ENCODE data around the gene SNX24. TPM values are rescaled to one million over a fixed set of nuclear protein-coding genes. Genes with fewer than 3 reads are reported as not detected.
"Not testable (repeated sequence)": the region's sequence is repeated elsewhere in the genome, so short reads cannot be mapped to it uniquely, and the experiment has no call there.

The SNX24 gene
- total RNA-seq, 1 donor from 2014 or later = 14.0 TPM

DNA sequence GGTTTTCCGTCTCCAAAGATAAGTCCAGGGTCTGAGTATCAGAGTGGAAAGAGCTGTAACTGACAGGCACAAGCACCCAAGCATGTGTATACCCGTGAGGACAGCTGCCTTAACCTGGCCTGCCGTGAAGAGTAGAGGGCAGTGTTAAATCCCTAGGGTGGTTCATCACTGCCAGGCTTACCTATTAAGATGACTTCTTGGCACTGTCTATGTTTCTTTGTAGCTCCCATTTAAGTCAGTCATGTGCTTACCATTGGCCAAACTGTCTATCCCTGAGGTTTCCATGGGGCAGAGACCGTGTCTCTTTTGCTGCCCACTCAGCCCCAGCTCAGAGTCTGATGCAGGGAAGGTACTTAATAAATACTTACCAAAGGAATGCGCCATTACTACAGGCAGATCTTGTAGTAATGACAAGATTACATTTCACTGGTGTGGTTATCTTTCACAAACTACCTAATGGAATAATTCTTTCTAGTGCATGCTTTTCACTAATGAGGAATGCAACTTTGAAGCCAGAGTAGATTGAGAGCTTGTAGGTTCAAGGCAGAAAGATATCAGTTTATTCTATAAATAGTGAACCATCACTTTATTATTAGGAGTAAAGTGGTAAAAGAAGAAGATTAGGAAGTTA, 64.2 kb downstream of the SNX24 start:
- intact Hi-C loops (cut with DNase I) = no loop called here
- DNase-seq (ENCODE audit: low spot score) = no peak

DNA sequence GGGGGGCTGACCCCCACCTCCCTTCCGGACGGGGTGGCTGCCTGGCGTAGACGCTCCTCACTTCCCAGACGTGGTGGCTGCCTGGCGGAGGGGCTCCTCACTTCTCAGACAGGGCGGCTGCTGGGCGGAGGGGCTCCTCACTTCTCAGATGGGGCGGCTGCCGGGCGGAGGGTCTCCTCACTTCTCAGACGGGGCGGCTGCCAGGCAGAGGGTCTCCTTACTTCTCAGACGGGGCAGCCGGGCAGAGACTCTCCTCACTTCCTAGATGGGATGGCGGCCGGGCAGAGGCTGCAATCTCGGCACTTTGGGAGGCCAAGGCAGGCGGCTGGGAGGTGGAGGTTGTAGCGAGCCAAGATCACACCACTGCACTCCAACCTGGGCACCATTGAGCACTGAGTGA, 68.0 kb downstream of the SNX24 start:
- DNase-seq (ENCODE audit: low spot score); intact Hi-C loops (cut with DNase I): not testable (repeated sequence)

DNA sequence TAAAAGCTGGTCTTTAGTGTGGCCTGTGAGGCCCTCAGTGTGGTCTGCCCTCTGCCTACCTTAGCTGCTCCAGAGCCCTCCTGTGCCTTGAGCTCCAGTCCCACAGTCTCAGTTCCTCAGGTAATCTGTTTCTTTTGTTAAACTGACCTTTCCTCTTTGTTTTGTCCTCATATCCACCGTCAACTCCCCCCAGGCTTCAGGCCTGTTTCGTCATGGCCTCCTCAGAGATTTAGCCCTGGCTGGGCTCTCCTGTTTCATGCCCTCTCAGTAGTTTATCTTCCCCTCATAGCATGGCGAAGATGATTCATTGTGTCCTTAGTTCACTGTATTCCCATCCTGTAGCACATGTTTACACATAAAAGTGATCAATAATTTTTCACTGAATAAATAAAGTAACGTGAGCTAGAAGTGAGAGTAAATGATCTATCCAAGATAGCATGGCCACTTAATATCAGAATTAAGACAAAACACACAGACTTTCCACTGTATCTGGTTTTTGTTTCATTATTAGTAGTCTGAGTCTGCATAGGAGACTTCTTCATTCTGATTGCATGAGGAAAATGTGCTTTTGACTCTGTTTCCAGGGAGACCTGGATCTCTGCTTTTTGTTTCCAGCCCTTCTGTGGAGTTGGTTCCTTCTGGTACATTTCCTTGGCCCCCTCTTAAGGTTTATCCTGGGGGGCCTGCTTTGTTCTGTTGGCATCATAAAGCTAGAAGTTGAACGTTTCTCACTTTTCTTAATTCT, 70.5 kb downstream of the SNX24 start:
- intact Hi-C loops (cut with DNase I) = no loop called here
- DNase-seq (ENCODE audit: low spot score) = no peak

DNA sequence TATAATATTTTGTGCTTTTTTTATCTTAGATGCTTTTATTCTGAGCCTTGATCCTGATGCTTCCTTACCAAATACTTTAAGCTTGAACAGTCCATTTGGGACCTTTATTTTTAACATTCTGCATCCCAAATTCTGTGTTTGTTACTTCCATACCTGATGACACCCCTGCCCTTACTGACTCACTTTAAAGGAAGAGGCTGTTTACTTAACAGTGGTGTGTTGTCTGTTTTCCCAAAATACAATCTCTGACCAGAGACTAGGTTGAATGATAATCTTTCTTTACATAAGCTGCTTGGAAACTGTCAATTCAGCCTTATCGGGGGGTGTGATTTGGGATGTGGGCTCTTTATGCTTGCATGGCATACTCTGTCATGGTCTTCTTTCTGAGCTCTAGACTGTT, 71.1 kb downstream of the SNX24 start:
- DNase-seq (ENCODE audit: low spot score) = no peak
- intact Hi-C loops (cut with DNase I) = no loop called here

DNA sequence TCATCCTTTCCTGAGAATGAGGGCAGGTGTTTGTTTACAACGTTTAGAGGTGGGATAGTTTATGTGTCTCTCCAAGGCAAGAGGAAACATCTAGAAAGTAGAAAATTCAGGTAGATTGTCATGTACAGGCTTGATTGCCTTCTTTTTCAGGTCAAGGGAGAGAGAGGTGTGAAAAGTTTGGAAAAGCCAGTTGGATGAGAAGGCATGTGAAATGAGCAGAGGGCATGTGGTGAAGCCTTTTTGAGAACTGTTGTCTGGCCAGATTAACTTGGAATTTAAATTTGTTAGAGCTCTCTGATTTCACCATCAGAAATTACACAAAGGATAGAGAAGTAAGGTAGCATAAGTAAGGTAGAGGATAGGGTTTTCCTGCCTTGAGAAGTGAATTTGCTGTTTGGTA, 74.6 kb downstream of the SNX24 start:
- intact Hi-C loops (cut with DNase I) = no loop called here
- no peak for DNase-seq (ENCODE audit: low spot score)

DNA sequence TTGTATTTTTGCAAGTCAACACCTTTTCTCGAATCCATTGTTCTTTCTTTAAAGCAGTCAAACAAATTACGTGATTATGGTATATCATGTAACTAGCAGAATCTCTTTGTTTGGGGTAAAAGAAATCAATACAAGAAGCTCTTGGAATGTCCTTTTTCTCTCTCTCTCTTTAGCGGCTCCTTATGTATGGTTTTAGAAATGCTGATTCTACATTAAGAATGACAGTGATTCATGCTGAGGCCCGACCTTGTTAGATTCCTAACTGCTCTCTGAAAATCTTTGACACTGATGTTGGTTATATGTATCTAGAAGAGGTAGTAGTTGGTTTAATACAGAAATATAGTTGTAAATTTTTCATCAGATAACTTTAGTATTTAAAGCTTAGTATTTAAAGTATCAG, 76.4 kb downstream of the SNX24 start:
- DNase-seq (ENCODE audit: low spot score) = no peak
- intact Hi-C loops (cut with DNase I) = no loop called here

DNA sequence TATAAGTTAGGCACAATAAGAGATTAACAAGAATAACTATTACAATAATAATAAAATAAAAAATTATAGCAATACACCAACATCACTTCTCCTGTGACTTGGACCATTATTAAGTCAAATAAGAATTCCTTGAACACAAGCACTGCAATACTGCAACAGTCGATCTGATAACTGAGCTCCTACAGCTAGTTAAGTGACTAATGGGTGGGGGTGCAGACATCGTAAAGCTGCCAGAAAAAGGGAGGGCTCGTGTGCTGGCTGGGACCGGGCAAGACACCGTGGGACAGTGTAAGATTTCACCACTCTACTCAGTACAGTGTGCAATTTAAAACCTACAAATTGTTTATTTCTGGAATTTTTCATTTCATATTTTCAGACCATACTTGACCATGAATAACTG, 78.8 kb downstream of the SNX24 start:
- no peak for DNase-seq (ENCODE audit: low spot score)
- intact Hi-C loops (cut with DNase I) = no loop called here

DNA sequence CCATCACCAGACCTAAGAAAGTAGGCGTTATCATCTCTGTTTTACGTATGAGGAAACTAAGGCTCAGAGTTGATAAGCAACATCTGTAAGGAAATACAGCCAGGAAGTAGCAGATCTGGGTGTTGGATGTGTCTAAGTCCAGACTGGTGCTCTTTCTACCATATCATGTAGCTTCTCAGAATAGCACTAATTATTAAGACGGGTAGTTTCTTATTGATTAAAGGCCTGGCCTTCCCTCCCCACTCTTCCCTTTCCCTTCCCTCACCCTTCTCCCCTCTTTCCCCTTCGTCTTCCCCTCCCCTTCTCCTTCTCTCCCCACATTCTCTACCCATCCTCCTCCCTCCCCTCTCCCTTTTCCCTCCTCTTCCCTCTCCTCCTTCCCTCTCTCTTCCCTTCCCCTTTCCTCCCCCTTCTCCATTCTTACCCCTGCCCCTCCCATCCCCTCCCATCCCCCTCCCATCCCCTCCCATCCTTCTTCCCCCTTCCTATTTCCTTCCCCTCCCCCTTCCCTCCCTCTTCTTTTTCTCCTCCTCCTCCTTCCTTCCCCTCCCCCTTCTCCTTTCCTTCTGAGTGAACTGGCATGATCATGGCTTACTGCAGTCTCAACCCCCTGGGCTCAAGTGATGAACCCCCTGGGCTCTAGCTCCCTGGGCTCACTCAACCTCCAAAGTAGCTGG, 79.4 kb downstream of the SNX24 start:
- intact Hi-C loops (cut with DNase I) = no loop called here
- DNase-seq (ENCODE audit: low spot score) = no peak

DNA sequence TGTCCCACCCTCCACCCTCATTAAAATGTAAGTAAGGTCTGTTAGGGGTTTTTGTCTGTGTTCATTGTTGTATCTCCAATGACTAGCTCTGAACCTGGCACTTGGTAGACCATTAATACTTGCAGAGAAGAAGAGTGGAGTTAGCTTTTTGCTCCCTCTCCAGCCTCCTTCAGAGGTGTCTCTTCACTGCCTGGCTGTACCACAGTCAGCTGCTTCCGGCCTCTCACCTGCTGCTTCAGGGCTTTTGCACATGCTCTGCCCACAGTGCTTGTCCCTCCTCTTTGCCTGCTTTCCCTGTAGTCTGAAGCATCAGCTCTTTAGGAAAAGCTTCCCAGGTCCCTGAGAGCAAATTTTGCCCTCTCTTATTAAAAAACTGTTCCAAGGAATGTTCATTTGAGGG, 83.6 kb downstream of the SNX24 start:
- intact Hi-C loops (cut with DNase I) = no loop called here
- no peak for DNase-seq (ENCODE audit: low spot score)

DNA sequence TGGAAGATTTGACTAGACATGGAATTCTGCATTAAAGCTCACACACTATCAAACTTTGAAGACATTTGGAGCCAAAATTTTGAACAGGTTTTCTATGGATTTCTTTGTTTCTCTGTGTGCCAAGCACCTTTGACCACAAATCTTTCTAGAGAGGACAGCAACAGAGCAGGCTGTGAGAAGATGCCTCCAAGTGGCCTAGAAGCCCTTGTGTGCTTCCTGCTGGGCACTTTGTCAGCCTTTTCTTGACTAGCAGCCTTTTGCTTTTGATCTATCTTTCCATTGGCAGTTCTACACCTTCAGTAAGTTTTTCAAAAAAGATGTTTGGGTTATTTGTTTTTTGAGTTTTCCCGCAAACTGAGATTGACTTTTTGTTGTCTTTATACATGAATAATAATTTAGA, 84.6 kb downstream of the SNX24 start:
- intact Hi-C loops (cut with DNase I) = no loop called here
- DNase-seq (ENCODE audit: low spot score) = no peak

DNA sequence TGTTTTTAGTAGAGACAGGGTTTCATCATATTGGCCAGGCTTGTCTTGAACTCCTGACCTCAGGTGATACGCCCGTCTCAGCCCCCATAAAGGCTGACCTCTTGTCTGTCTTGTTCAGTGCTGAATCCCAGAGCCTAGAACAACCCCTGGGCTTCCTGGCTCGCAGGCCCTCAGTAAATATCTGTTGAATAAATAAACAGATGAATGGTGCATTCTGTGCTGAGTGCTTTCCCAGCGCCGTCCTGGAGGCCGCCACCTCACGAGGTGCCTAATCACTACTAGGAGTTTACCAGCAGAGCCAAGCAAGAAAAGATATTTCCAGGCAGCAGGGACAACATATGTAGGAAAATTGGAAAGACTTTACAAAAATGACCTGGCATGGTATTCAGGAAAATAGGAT, 88.5 kb downstream of the SNX24 start:
- DNase-seq (ENCODE audit: low spot score) = no peak
- intact Hi-C loops (cut with DNase I) = no loop called here

DNA sequence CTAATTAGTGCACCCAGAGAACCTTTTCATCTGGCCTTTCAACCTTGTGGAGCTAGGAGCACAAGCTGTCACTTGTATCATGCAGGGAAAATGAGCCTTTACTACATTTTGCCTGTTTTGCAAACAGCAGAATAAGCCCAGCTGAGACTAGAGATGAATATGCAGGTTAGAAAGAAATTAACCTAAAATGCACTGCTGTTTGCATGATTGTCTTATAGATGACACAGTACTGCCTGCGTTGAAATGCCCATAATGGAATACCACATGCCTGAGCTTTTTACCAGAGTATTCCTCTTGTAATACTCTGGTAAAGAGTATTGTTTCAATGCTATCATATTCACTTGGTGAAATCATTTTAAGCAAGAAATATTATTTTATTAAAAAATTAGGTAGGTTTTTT, 90.7 kb downstream of the SNX24 start:
- intact Hi-C loops (cut with DNase I) = no loop called here
- no peak for DNase-seq (ENCODE audit: low spot score)

DNA sequence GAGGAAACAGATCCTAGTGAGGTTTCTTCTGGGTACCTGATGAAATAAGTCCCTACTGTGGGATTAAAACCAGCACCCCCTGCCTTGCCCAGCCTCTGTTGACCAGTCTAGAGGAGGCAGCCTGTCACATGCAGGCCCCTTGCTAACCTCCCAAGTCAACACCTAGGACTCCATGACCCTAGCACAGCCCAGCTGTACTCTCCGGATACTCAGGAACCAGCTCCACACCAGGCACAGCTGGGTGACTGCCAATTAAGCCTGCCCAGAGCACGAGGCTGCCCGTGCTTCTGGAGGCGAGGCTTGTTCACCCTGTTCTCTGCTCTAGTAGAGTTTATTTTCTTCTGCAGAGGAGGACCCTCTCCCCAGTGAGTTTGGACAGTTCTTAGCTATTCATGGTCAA, 92.5 kb downstream of the SNX24 start:
- DNase-seq (ENCODE audit: low spot score) = no peak
- intact Hi-C loops (cut with DNase I) = no loop called here

DNA sequence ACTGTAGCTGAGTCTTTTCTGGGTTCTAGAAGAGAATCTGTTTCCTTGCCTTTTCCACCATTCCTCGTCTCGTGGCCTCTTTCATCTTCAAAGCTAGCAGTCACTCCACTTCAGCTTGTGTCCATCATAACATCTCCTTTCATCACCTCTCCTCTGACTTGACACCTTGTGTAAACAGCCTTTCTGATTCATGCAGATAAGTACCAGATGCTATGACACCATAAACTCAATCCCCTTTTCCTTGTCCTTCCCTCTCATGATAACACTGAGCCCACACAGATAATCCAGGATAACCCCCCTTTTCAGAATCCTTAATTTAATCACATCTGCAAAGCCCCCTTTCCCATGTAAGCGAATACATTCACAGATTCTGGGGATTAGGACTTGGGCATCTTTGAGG, 95.5 kb downstream of the SNX24 start:
- intact Hi-C loops (cut with DNase I) = no loop called here

DNA sequence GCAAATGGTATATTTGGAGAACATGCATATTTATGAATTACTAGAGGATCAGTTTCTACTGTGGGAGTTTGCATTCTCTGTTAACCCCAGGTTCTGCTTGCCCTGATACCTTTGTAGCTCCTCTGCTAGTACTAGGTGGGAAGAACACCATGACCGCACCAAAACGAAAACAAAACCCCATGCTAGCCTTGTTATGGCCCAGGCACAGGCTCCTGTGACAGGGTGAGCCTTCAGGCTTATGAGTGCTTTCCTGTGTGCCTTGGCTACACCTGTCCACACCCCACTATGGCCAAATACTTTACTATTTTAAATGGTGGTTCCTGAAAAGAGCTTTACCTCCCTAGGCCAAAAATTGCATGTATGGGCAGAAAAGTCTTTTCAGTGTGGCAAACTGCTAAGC, 96.3 kb downstream of the SNX24 start:
- intact Hi-C loops (cut with DNase I) = no loop called here
- DNase-seq (ENCODE audit: low spot score) = no peak

More for the DNA sequence above, 95.5 kb downstream of the SNX24 start:
- no peak for DNase-seq (ENCODE audit: low spot score)

DNA sequence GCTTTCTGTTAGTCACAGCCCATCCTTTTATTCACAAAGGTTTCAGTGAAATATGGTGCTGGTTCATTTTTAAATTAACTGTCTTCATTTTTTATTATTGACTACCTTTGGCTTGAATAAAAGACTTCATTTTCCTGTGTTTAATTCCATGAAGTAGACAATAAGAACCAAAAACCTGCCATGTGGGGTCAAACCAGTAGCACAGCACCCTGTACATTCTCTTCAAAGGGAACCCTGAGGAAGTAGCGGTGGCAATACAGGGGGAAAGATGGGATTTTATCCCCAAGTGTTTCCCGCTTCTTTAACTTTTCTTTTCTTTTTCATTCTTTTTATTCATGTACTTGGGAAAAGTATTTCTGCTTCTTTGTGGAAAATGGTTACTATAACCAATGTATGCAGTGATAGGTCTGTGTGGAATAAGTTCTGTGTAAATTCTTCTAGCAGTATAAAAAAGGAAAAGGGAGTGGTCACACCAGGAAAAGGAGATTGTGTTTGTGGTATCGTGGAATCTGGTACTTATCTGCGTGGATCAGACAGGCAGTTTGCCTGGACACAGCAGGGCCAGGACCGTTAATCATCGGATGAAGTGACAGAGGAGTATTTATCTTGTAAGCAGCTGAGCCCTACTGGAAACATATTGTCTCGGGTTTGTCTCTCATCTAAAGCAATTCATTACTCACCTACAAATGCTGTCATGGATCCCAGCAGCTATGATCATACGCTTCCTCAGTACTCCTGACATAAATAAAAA, 96.9 kb downstream of the SNX24 start:
- intact Hi-C loops (cut with DNase I) = no loop called here

DNA sequence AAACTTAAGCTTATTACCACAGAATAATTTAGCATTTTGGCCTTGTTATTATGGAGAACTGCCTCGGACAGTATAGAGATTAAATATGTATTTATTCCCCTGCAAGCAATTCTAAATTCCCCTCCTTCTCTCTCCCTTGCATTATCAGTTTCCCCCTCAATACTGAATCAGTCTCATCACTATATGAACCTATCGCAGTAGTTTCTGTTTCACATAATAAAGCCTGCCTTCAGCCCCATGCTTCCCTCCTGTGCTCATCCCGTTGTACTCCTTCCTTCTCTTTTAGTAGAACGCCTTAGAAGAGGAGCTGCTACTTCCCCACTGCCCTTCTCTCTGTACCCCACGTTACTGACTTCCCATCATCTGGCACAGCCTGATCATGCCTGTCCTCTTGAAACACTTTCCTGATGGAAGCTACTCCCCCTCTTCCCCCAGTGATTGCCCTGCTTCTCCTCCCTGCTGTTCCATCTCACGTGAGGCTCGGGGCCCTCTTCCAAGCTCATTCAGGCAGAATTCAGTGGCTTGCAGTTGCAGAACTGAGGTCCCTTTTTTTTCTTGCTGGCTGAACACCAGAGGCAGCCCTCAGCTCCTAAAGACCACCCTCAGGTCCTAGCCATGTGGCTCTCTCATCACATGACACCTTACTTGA, 97.8 kb downstream of the SNX24 start:
- intact Hi-C loops (cut with DNase I) = no loop called here
- DNase-seq (ENCODE audit: low spot score) = no peak

More for the DNA sequence above, 96.9 kb downstream of the SNX24 start:
- no peak for DNase-seq (ENCODE audit: low spot score)

DNA sequence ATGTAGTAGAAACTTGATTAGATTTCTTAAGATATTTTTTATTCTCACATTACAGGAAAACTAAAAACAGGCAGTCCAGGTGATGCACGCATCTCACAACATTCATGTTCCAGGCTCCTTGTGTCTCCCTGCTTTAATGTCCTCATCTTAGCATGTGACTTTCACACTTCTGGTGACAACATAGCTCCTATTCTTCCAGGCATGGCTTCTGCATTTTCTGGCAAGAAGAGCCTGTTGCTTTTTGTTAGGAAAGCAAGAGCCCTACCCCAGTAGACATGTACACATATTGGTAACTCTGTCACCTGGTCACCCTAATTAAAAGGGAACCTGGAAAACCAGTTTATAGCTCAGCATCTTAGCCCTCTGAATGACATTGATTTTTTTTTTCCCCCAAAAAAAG, 98.6 kb downstream of the SNX24 start:
- no peak for DNase-seq (ENCODE audit: low spot score)
- intact Hi-C loops (cut with DNase I) = no loop called here

DNA sequence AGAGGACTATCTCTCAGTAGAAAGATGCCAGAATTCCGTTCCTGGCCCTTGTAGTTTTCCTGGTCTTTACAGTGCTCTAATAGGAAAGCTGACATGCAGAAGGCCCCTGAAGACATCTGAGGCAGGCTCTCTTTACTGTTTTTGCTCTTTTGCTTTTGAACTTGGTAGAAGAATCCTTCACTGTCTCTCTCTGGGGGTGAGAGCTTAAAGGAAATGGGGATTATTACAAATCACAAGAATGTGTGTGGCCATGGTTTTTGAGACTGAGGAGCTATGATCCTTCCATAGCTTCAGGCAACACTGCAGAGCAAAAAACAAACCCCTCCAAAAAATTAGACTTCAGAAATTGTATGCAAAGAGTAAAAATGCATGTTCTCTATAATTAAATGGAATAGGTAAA, 102.0 kb downstream of the SNX24 start:
- DNase-seq (ENCODE audit: low spot score) = no peak
- intact Hi-C loops (cut with DNase I) = no loop called here

DNA sequence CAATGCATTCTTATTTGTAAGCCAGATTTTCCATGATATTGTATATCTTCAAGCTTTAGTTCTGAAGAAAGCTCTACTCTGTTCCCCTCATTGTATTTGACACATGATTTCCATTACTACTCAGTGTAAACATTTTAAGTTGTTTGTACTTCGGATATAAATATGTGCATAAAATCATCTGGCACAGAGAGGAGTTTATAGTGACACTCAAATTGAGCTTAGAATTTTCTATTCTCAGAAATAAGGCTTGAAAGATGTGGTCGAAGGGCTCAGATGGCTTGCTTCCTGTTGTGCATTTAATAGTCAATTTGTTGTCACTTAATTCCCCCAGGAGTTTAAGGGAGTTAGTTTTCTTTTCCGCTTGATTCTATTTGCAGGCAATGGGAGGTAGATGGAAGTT, 102.4 kb downstream of the SNX24 start:
- intact Hi-C loops (cut with DNase I) = no loop called here
- DNase-seq (ENCODE audit: low spot score) = no peak

Data from cardiac septum (tissue), 1 donor.